Measurements from ENCODE around the gene CEACAM6. TPM values are rescaled to one million over a fixed set of nuclear protein-coding genes. Genes with fewer than 3 reads are reported as not detected.

The CEACAM6 gene
- total RNA-seq, 1 donor from 2014 or later = 1.1 TPM

GRCh38 chr19:41735071-41735600 is 20.2 kb upstream of the CEACAM6 start:
- TF ChIP-seq, protein P1, sequence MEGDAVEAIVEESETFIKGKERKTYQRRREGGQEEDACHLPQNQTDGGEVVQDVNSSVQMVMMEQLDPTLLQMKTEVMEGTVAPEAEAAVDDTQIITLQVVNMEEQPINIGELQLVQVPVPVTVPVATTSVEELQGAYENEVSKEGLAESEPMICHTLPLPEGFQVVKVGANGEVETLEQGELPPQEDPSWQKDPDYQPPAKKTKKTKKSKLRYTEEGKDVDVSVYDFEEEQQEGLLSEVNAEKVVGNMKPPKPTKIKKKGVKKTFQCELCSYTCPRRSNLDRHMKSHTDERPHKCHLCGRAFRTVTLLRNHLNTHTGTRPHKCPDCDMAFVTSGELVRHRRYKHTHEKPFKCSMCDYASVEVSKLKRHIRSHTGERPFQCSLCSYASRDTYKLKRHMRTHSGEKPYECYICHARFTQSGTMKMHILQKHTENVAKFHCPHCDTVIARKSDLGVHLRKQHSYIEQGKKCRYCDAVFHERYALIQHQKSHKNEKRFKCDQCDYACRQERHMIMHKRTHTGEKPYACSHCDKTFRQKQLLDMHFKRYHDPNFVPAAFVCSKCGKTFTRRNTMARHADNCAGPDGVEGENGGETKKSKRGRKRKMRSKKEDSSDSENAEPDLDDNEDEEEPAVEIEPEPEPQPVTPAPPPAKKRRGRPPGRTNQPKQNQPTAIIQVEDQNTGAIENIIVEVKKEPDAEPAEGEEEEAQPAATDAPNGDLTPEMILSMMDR (conservative IDR thresholded peaks at IDR 0.05; ENCODE audit: low read depth, low read length) = no peak
- H3K4me3 ChIP-seq (ENCODE audit: low read depth, low read length) = no peak overlapping the region
- DNase-seq (ENCODE audit: low read depth) = no peak

DNA sequence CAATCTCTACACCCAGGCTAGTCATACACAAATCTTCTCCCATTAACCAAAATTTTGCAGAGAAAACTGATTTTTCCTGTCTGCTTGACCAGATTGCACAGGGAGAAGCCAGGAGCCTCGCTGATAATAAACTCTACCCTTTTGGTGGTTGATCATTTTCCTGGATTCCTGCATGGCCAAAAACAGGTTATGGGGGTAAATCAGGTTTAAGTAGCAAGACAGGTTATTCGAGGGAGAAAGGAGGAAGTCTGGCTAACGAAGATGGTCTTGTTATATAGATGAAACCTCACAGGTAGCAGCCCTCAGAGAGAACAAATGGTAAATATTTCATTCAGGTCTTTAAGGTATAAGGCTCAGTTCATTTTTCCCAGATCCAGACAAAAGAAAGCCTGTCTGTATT is 16.0 kb upstream of the CEACAM6 start:
- DNase-seq (ENCODE audit: low read depth) = no peak
- TF ChIP-seq, protein P1 (conservative IDR thresholded peaks at IDR 0.05; ENCODE audit: low read depth, low read length) = no peak
- H3K4me3 ChIP-seq (ENCODE audit: low read depth, low read length) = no peak overlapping the region

DNA sequence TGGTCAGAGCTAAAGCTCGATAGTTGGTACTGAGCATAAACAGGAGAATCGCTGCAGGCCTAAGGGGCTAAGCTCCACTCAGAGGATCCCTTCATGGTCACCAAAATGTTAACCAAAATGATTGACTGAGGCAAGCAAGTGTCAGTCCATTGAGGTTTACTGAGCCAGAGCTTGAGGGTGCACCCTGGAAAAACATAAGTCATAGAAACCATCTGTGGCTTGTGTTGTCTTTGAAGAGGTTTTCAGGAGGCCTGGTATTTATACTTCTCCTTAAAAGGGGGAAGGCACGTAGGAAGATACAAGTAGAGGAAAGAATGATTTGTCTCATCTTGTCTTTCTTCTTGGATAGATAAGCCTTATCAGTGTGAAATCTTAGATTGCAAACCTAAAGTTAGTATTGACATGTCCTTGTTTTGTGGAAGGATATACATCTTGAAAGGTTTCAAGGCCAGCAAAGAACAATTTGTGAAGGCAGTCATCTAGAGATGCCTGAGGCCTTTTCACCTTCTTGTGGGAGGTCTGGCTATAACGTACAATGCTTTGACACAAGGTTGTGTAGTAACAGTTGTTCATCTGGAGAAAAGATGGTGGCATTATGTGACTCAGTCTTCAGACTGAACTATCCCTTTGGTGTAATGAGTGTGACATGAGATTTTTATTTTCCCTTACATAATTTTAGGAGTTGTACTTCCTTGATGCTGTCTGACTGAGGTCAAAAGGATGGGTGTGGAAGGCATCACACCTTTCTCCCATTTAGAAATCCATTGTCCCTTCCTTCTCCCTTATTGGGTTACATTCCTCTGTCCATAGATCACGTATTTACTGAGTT is 14.7 kb upstream of the CEACAM6 start:
- no peak for DNase-seq (ENCODE audit: low read depth)
- TF ChIP-seq, protein P1 (conservative IDR thresholded peaks at IDR 0.05; ENCODE audit: low read depth, low read length) = no peak
- no peak overlapping the region for H3K4me3 ChIP-seq (ENCODE audit: low read depth, low read length)

DNA sequence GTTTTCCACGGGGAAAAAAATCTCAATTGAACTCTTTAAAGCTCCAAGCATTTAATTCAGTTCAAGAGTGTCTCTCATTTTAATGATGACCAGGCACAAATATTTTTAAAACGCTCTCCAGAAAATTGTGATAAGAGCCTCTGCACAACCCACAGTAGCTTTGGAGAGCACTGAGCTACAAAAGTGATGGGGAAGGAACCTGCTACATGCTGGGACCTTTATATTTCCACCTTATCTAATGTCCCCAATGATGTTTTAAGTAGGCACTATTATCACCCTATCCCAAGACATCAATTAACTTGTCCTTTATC is 14.1 kb upstream of the CEACAM6 start:
- TF ChIP-seq, protein P1 (conservative IDR thresholded peaks at IDR 0.05; ENCODE audit: low read depth, low read length) = no peak
- DNase-seq (ENCODE audit: low read depth) = no peak
- H3K4me3 ChIP-seq (ENCODE audit: low read depth, low read length) = no peak overlapping the region

DNA sequence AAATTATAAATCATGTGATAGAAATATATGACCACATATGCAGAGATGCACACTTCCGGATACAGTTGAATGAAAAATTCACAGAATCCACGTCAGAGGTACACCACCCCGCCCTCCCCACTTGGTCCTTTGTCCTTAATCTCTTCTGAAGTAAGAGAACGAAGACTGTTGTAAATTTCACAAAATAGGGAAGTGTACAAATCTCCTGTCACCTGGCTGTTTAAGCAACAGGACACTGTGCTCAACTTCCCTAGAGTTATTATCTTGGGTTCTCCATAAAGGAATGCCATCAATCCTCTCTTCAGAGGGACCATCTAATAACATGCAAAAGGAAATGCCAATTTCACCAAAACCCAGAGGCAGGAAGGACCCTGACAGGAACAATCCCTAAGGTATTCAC is 10.5 kb upstream of the CEACAM6 start:
- TF ChIP-seq, protein P1 (conservative IDR thresholded peaks at IDR 0.05; ENCODE audit: low read depth, low read length) = no peak
- H3K4me3 ChIP-seq (ENCODE audit: low read depth, low read length) = no peak overlapping the region
- no peak for DNase-seq (ENCODE audit: low read depth)

- no peak overlapping the region for H3K4me3 ChIP-seq (ENCODE audit: low read depth, low read length)
- TF ChIP-seq, protein P1 (conservative IDR thresholded peaks at IDR 0.05; ENCODE audit: low read depth, low read length) = no peak
- DNase-seq (ENCODE audit: low read depth) = no peak
Observed at GRCh38 chr19:41745756-41746155, 9.6 kb upstream of the CEACAM6 start.
